ENCODE results near the gene WDR5.

Gene WDR5

GRCh38 chr9:134131471-134132207, 4.2 kb upstream of the WDR5 start:
- DNase-seq (ENCODE audit: extremely low spot score, insufficient read length, low read depth) (no peak), FAIRE-seq (no peak)

GRCh38 chr9:134132208-134132870, 3.5 kb upstream of the WDR5 start:
- FAIRE-seq (no peak), DNase-seq (ENCODE audit: extremely low spot score, insufficient read length, low read depth) (no peak)

- DNase-seq (ENCODE audit: extremely low spot score, insufficient read length, low read depth): no peak
- FAIRE-seq: peak; percentile 55
Measured at GRCh38 chr9:134134949-134135342, 936 bp upstream of the WDR5 start.

GRCh38 chr9:134136118-134136995, 475 bp downstream of the WDR5 start:
- FAIRE-seq (peak; percentile 41), DNase-seq (ENCODE audit: extremely low spot score, insufficient read length, low read depth) (no peak)

- no peak for DNase-seq (ENCODE audit: extremely low spot score, insufficient read length, low read depth)
- FAIRE-seq: no peak
Measured at GRCh38 chr9:134136996-134137299, 1.1 kb downstream of the WDR5 start.

- FAIRE-seq: no peak
- no peak for DNase-seq (ENCODE audit: extremely low spot score, insufficient read length, low read depth)
Measured at GRCh38 chr9:134138292-134138691, 2.4 kb downstream of the WDR5 start.

- FAIRE-seq (no peak), DNase-seq (ENCODE audit: extremely low spot score, insufficient read length, low read depth) (no peak)
Measured at GRCh38 chr9:134139081-134139480, 3.2 kb downstream of the WDR5 start.

GRCh38 chr9:134141906-134142305, 6.0 kb downstream of the WDR5 start:
- FAIRE-seq: no peak

GRCh38 chr9:134144801-134145200, 8.9 kb downstream of the WDR5 start:
- FAIRE-seq (no peak), DNase-seq (ENCODE audit: extremely low spot score, insufficient read length, low read depth) (no peak)

More at GRCh38 chr9:134141906-134142305, 6.0 kb downstream of the WDR5 start:
- DNase-seq (ENCODE audit: extremely low spot score, insufficient read length, low read depth): no peak

- no peak for DNase-seq (ENCODE audit: extremely low spot score, insufficient read length, low read depth)
Measured at GRCh38 chr9:134145262-134145661, 9.4 kb downstream of the WDR5 start.

GRCh38 chr9:134146774-134147493, 11.1 kb downstream of the WDR5 start:
- DNase-seq (ENCODE audit: extremely low spot score, insufficient read length, low read depth): no peak
- no peak for FAIRE-seq

More at GRCh38 chr9:134145262-134145661, 9.4 kb downstream of the WDR5 start:
- no peak for FAIRE-seq

GRCh38 chr9:134149380-134149779, 13.5 kb downstream of the WDR5 start:
- DNase-seq (ENCODE audit: extremely low spot score, insufficient read length, low read depth): no peak
- FAIRE-seq: no peak

- FAIRE-seq (no peak), DNase-seq (ENCODE audit: extremely low spot score, insufficient read length, low read depth) (no peak)
Measured at GRCh38 chr9:134150557-134151214, 14.8 kb downstream of the WDR5 start.

- no peak for FAIRE-seq
- no peak for DNase-seq (ENCODE audit: extremely low spot score, insufficient read length, low read depth)
Measured at GRCh38 chr9:134152022-134152448, 16.2 kb downstream of the WDR5 start.

GRCh38 chr9:134152488-134152887, 16.6 kb downstream of the WDR5 start:
- FAIRE-seq: no peak

GRCh38 chr9:134153450-134153849, 17.6 kb downstream of the WDR5 start:
- FAIRE-seq (no peak), DNase-seq (ENCODE audit: extremely low spot score, insufficient read length, low read depth) (no peak)

More at GRCh38 chr9:134152488-134152887, 16.6 kb downstream of the WDR5 start:
- DNase-seq (ENCODE audit: extremely low spot score, insufficient read length, low read depth): no peak

- FAIRE-seq (no peak), DNase-seq (ENCODE audit: extremely low spot score, insufficient read length, low read depth) (no peak)
Measured at GRCh38 chr9:134154262-134154701, 18.4 kb downstream of the WDR5 start.

GRCh38 chr9:134155812-134156377, 20.0 kb downstream of the WDR5 start:
- FAIRE-seq (no peak), DNase-seq (ENCODE audit: extremely low spot score, insufficient read length, low read depth) (no peak)
